Cardiac muscle cell (in vitro differentiated cells and primary cell): ENCODE data around the gene FAM234A. TPM values are rescaled to one million over a fixed set of nuclear protein-coding genes. Genes with fewer than 3 reads are reported as not detected.
"Not testable (repeated sequence)": the region's sequence is repeated elsewhere in the genome, so short reads cannot be mapped to it uniquely, and the experiment has no call there.

Source experiments
- DNase-seq, 2 donors: peaks; one replicate each; pipeline versions ENCODE4 v3.0.0 to v3.0.0-alpha.2; 2010 to 2017; ENCODE audit warnings: low read depth in 1 of 2, low spot score in 1 of 2
- H3K27ac ChIP-seq: fragments of 200-600 bp; sonication (generic); 2 replicates; pipeline ENCODE4 v1.5.1; 2016
- H3K27me3 ChIP-seq: fragments of 200-600 bp; sonication (generic); 2 replicates; pipeline ENCODE4 v1.6.0; 2016; ENCODE audit warnings: control low read depth
- H3K36me3 ChIP-seq: fragments of 200-600 bp; sonication (generic); 2 replicates; pipeline ENCODE4 v1.5.1; 2016; ENCODE audit warnings: control low read depth
- H3K4me1 ChIP-seq: fragments of 200-600 bp; sonication (generic); 2 replicates; pipeline ENCODE4 v1.8.1; 2017; ENCODE audit warnings: low read depth, mild to moderate bottlenecking, mixed run types
- H3K4me3 ChIP-seq: fragments of 200-600 bp; sonication (generic); 2 replicates; pipeline ENCODE4 v1.5.1; 2016; ENCODE audit warnings: mild to moderate bottlenecking
- H3K9me3 ChIP-seq: fragments of 200-600 bp; sonication (generic); 2 replicates; pipeline ENCODE4 v1.5.1; 2017; ENCODE audit warnings: low read depth, mild to moderate bottlenecking, control low read depth
- CTCF ChIP-seq: IDR thresholded peaks from 2 replicates; pipeline ENCODE4 v1.5.1; 2012; ENCODE audit warnings: low read depth, mild to moderate bottlenecking, low read length
- polyA plus RNA-seq: library from polyadenylated mRNA; unstranded; fragments of >200 nt; fragmentation: Nextera tagmentation; extraction: Ambion mirVana; gene quantifications from 2 replicates; pipeline ENCODE4 v1.2.1, GENCODE V29; 2016
- total RNA-seq: library from RNA; depleted of rRNA; stranded (reverse); fragments of >200 nt; gene quantifications from 2 replicates; pipeline ENCODE4 v1.2.3, GENCODE V29; 2016

Gene FAM234A
- total and polyA plus RNA-seq, 2 experiments from 2014 or later = 136 to 160 TPM

- Histone ChIP-seq H3K4me1 (peaks cover 6% of the 10 kb centered on the region), H3K4me3 (peak overlapping the region; percentile 91), H3K9me3 (no peaks in the 10 kb centered on the region), H3K27ac (peak overlapping the region; percentile 98), H3K36me3 (peaks cover 33% of the 10 kb centered on the region), H3K27me3 (no peaks in the 10 kb centered on the region)
- TF ChIP-seq CTCF = no peak
- DNase-seq = peak in 1 of 2 donors; percentile 28
Measured at GRCh38 chr16:228151-228851, 6.3 kb upstream of the FAM234A start.

GRCh38 chr16:228852-229730 lies 5.5 kb upstream of the FAM234A start, which contains the start of gene LUC7L:
LUC7L (minus strand) TSS chr16:229449; CDS start chr16:229339, 110 bp downstream.
- no peak for TF ChIP-seq CTCF
- peak within 1 kb of the TSS; percentile 98 for H3K27ac ChIP-seq

GRCh38 chr16:229731-230281 lies 4.8 kb upstream of the FAM234A start:
- no peaks in the 10 kb centered on the region for H3K27me3 ChIP-seq
- H3K4me1 ChIP-seq = peaks cover 6% of the 10 kb centered on the region
- TF ChIP-seq CTCF = no peak
- peaks cover 25% of the 10 kb centered on the region for H3K36me3 ChIP-seq
- H3K27ac ChIP-seq = no peak overlapping the region
- DNase-seq = no peak
- H3K9me3 ChIP-seq = no peaks in the 10 kb centered on the region
- H3K4me3 ChIP-seq = peak overlapping the region; percentile 91

More at GRCh38 chr16:228852-229730, 5.5 kb upstream of the FAM234A start, which contains the start of gene LUC7L:
- DNase-seq = peak; percentile 91 to 94
- peaks cover 27% of the 10 kb centered on the region for H3K36me3 ChIP-seq
- H3K9me3 ChIP-seq = no peaks in the 10 kb centered on the region
- H3K27me3 ChIP-seq = no peaks in the 10 kb centered on the region
- H3K4me1 ChIP-seq = peaks cover 6% of the 10 kb centered on the region
- peak within 1 kb of the TSS; percentile 91 for H3K4me3 ChIP-seq

GRCh38 chr16:230351-230750 lies 4.3 kb upstream of the FAM234A start:
- not testable (repeated sequence) for H3K27ac ChIP-seq, H3K9me3 ChIP-seq, H3K4me3 ChIP-seq, DNase-seq, H3K27me3 ChIP-seq, H3K4me1 ChIP-seq
- peaks cover 23% of the 10 kb centered on the region for H3K36me3 ChIP-seq

- no peak for TF ChIP-seq CTCF
- H3K36me3 ChIP-seq = peaks cover 19% of the 10 kb centered on the region
- H3K9me3 ChIP-seq = no peaks in the 10 kb centered on the region
- H3K27ac ChIP-seq = no peak overlapping the region
- no peak overlapping the region for H3K4me3 ChIP-seq
- no peak for DNase-seq
- peaks cover 6% of the 10 kb centered on the region for H3K4me1 ChIP-seq
- no peaks in the 10 kb centered on the region for H3K27me3 ChIP-seq
Measured at GRCh38 chr16:230949-231348, 3.7 kb upstream of the FAM234A start.
